CD4-positive, alpha-beta T cell treated with Interleukin-17A for 4 hours (primary cell): ENCODE data around the gene ADAMTS15.
A peak's percentile ranks its signal among the peaks of the same experiment; 100 is the strongest.

Experiments used
- DNase-seq: peaks from one replicate; pipeline ENCODE4 v3.0.0-alpha.2; 2020; ENCODE audit warnings: mixed read lengths

The ADAMTS15 gene

DNA sequence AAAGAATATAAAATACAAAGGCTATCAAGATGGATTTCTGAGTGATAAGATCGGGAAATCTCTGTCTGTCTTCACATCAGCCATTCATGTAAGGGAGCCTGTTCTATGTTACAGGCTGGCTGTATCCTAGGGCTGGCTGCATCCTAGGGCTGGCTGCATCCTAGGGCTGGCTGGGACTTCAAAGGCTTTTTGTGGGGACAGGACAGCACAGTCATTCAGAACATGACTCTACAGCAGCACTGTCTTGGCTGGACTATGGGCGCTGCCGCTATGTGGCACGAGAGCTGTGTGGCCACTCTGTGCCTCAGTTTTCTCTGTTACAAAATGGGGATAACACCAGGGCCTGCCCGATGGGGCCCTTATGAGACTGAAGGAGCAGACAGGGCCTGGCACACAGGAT, 30.2 kb upstream of the ADAMTS15 start:
- DNase-seq: no peak

GRCh38 chr11:130418756-130419155, 29.7 kb upstream of the ADAMTS15 start:
- no peak for DNase-seq

DNA sequence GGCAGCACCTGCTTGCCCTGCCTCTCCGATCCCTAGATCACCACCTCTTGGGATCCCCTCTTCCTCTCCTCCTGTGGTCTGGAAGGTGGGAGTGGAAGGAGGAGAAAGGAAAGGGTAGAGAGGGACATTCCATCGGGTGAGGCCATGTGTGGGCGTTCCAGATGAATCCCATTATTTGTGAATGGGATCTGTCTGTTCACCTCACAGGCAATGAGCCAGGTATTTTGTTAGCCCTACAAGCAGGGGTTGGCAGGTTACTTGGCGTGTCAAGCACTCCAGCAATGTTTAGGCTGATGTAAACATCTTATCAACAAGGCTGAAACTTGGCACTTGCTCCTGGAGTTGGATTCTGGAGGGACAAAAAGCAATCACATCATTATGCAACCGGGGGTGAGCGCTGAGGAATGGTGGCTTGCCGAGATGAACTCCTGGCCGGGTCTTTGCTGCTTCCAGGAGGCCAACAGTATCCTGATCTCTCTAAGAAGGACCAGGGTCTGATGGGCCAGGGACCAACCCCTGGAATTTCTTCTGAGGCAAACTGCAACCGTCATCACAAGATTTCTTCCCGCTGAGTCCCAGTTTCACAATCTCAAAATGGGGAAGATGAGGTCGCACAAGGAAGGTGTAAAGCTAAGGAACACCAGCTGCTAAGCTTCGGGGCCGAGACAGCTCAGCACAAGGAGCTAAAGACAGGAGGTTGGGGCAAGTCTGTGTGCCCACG, 27.8 kb upstream of the ADAMTS15 start:
- no peak for DNase-seq

GRCh38 chr11:130421199-130421585, 27.3 kb upstream of the ADAMTS15 start:
- no peak for DNase-seq

GRCh38 chr11:130421697-130422096, 26.7 kb upstream of the ADAMTS15 start:
- no peak for DNase-seq

DNA sequence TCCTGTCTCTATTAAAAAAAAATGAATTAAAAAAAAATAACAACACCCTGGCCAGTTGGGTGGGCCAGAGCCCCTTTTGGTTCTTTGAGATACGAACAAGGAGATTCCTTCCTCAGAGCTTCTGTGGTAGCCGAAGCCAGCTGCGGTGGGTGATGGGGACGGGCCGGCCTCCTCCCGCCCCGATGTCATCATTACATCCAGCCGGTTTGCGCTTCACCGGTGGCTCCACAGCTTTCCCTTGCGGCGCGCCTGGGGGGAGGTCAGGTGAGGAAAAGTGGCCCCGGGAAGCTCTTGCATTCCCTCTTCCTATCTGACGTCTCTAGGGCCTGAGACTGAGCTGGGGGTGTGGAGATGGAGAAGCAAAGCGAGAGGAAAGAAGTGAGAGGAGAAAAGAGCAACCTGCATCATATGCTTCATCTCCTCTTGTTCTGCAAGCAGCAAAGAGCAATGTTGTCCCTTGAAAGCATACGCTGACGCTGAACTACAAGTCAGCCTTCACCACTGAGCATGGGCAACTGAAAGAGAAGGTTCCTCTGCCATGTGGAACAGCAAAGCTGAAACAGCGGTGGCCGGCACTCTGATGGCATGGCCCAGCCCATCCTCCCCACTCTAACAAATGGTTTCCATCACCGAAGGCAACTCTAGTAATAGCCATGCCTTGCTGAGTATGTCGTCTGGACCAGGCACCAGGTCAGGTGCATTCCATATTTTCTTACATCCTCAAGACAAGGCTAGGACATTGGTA, 26.0 kb upstream of the ADAMTS15 start:
- no peak for DNase-seq

- no peak for DNase-seq
Observed at GRCh38 chr11:130423541-130424142, 24.8 kb upstream of the ADAMTS15 start.

DNA sequence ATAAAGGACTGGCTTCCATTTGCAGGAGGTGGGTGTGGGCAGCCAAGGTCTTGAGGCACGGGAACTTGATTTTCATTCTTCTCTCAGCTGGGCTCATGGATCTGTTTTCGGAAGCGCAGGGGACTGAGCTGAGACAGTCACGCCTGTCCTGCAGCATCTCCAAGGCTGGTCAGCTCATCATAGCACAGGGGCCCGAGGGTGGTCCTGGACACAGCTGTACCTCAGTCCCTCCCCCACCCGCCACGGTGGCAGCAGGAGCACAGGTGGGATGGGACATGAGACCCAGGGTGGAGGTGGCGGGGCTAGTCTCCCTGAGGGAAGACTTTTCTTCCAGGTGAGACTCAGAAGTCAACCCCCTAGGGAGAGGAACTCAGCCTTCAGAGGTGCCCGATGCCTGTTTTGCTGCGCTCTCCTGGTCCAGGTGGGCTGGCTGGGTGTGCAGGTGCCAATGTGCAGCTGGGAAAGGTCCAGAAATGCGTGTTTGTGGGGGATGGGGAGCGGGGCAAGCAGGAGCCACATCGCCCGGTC, 23.8 kb upstream of the ADAMTS15 start:
- DNase-seq: no peak

GRCh38 chr11:130425156-130425555, 23.3 kb upstream of the ADAMTS15 start:
- DNase-seq: no peak

DNA sequence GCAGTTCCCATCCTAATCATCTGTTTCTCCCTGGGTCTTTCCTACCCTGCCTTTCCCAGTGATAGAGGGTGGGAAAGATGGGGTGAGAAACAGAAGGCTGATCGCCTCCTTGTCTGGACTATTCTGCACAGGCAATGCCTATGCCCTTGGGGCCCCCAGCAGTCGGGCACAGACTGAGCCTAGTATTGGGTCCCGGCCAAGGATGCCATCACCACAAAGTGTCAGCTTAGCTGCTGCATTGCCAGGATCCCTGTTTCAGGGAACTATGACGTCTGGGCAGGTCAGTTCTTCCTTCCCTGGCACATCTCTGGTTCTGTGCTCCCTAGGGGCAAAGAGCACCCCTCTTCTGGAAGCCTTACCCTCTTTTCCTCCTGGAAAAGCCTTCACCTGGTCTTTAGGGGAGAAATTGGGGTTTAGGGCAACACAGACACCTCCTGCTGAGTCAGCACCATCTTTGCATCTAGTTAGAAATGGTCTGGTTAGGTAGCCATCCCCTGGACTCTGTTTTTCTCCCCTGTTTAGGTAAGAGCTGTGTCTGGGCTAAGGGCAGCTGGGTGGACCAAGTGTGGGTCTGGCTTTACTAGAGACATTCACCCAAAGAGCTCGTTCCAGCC, 22.1 kb upstream of the ADAMTS15 start:
- no peak for DNase-seq

DNA sequence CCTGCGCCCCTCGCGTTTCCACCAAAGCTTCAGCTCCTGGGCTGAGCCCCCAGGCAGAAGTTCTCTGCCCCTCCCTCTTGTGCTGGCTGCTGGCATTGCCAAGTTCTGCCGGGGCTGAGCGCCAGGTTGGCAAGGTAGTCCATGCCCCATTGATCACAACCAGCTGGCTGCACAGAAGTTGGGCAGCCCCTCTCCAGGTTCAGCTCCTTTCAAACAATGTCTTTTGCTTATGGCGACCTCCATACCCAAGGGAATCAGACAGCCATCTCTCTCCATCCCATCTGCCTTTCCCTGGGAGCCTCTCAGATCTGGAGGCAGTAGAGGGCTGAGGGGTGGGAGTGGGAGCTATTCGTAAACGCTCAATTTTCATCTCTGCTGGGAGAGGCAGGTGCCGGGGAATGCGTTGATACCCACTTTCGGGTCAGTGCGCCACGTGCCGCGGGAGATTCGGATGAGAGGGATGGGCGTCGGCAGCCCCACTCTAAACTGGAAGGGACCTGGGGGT, 21.6 kb upstream of the ADAMTS15 start:
- DNase-seq: no peak

DNA sequence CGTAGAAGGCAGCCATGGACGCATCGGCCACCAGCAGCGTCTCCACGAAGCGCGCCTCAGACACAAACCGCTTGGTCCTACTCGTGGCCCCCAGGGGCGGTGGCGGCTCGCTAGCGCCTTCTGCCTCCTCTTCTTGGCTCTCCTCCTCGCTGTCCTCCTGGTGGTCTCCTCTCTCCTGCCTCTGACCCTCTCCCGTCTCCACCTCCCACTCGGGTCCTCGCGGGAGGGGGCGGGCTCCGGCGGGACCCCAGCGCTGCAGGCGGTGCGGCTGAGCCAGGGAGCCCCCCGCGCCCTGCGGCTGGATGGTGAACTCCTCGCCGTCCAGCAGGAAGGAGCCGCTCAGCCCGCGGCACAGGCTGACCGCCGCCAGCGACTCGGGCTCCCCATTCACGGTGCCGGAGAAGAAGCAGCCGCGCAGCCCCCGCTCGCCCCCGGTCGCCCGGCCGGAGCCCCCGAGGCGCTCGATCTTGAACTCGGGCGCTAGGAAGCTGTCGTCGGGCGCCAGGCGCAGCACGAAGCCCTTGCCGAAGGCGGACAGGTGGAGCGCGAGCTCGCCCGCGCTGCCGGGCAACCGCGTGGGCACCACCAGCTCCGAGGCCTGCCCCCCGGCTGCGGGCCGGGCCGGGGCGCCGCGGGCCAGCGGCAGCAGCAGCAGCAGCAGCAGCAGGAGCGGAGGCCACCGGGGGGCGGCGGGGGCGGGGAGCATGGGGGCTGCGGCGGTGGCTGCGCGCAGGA, 20.7 kb upstream of the ADAMTS15 start:
- no peak for DNase-seq

- DNase-seq: no peak
Observed at GRCh38 chr11:130428316-130429119, 19.9 kb upstream of the ADAMTS15 start, which contains the start of gene ADAMTS8. Gene ADAMTS8, minus strand, starts transcription at chr11:130428609. Its CDS starts 323 bp downstream, at chr11:130428286.

DNA sequence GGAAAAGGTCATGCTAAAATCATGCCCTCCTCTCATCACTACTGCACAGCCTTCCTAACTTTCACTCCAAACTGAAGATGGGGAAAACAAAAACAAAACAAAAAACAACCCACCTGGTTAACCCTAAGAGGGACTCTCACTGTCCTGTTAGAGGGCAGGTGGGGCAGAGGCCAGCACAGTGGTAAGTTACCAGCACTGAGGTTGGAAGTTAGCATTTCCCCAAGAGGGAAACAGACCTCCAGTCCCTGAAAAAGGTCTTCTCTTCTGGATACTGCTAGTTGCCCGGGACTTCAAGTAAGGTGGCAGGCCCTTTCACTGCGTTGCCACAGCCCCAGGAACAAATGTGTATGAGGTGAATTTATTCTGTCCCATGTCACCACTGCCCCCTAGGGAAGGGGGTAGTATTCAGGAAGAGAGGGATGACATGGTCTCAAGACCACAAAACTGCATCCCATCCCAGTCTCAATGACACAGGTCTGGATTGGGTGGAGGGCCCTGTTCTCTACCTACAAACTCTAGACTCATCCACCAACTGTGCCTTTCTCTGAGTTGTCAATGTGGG, 19.2 kb upstream of the ADAMTS15 start:
- no peak for DNase-seq

DNA sequence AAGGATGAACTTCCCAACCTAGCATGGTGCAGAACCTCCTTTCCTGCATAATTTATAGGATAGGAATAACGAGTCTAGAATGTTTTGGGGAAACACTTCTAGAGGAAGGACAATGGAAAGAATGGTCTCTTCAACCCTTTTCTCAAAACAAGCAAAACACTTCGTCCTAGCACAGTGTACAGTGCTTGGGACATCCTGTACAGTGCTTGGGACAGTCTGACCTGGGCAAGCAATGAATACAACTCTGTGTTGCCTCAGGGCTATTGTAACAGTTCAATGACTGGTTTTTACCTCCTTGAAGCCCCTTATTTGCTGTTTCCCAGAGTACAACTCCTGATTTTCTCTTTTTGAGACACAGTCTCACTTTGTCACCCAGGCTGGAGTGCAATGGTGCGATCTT, 18.5 kb upstream of the ADAMTS15 start:
- no peak for DNase-seq

DNA sequence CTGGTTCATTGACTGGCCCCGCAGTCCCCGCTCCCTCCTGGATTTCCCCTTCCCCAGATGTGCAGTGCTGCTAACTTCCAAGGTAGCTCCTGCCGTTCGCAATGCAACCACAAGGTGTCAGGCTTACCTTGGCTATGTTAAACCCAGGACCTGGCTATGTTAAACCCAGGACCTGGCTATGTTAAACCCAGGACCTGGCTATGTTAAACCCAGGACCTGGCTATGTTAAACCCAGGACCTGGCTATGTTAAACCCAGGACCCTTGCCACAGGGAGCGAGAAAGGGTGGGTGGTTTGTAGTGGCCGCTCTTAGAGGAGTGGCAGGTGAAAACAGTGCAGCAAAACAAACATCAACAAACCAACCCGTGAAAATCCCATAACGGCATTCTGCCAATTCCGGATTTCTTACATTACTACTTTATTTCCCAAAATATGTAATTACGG, 17.1 kb upstream of the ADAMTS15 start:
- peak; percentile 68 for DNase-seq

GRCh38 chr11:130431801-130432200, 16.6 kb upstream of the ADAMTS15 start:
- no peak for DNase-seq

DNA sequence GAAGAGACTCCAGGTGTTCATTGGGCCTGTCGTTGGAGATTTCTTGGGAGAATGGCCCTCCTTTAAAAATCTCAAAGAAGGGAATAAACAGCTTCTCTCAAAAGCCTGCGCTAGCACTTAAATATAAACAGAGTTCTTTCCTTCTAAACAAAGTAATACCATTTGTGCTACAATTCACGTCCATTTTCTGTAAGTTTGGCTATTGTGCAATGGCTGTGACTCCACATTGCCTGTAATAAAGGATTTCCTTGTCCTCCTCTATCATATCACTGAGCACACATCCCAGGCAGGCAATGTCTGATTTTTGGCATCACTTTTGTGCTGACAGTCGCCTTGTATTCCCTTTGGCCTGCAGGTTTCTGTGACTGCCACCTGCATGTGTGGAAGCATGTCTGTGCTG, 15.1 kb upstream of the ADAMTS15 start:
- DNase-seq: no peak

- DNase-seq: peak; percentile 73
Observed at GRCh38 chr11:130434521-130435223, 13.8 kb upstream of the ADAMTS15 start.

DNA sequence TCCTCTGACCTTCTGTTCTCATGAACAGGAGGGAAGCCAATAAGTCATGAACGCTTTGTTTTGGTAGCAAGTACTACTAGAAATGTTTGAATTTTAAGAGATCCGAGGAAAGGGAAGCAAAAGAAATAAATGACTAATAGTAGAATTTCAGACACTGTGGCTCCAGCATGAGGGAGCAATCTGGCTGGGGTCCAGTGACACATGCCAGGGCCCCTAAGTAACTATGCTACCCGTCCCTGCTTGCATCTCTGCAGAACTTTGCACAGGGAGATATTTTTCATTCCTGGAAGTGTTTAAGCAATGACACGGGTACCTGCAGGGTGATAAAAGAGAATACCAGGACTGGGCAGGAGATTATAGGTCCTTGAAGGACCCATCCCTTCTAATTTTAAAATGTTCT, 12.8 kb upstream of the ADAMTS15 start:
- no peak for DNase-seq
